NOMO-1 (cell line): Measurements from ENCODE around the gene ACTMAP.
A peak's percentile ranks its signal among the peaks of the same experiment; 100 is the strongest.
"Not testable (repeated sequence)": the region's sequence is repeated elsewhere in the genome, so short reads cannot be mapped to it uniquely, and the experiment has no call there.

Source experiments
- DNase-seq, 2 experiments: peaks; one replicate each; lab custom pipeline; 2025; ENCODE audit not compliant: unreplicated experiment in 2 of 2; lab: John Stamatoyannopoulos, UW

ACTMAP gene

GRCh38 chr19:40776932-40777644 is 26.8 kb upstream of the ACTMAP start:
- DNase-seq = peak; percentile 99

GRCh38 chr19:40776364-40776763 is 26.1 kb upstream of the ACTMAP start:
- no peak for DNase-seq

- DNase-seq = no peak
Observed at GRCh38 chr19:40775632-40776022, 25.4 kb upstream of the ACTMAP start.

GRCh38 chr19:40774916-40775631 is 24.8 kb upstream of the ACTMAP start, which contains the start of gene MIA:
MIA (plus strand) TSS chr19:40775521; CDS start chr19:40775543, 22 bp downstream.
- DNase-seq = no peak

- DNase-seq = not testable (repeated sequence)
Observed at GRCh38 chr19:40771101-40771862, 21.0 kb upstream of the ACTMAP start.

- no peak for DNase-seq
Observed at GRCh38 chr19:40768869-40769268, 18.6 kb upstream of the ACTMAP start.

GRCh38 chr19:40766385-40766784 is 16.1 kb upstream of the ACTMAP start:
- DNase-seq = not testable (repeated sequence)

GRCh38 chr19:40763963-40764362 is 13.7 kb upstream of the ACTMAP start:
- no peak for DNase-seq

- DNase-seq = no peak
Observed at GRCh38 chr19:40763526-40763925, 13.2 kb upstream of the ACTMAP start.

GRCh38 chr19:40762754-40763470 is 12.6 kb upstream of the ACTMAP start:
- DNase-seq = no peak

- DNase-seq = no peak
Observed at GRCh38 chr19:40759352-40759751, 9.1 kb upstream of the ACTMAP start.

GRCh38 chr19:40758491-40758890 is 8.2 kb upstream of the ACTMAP start:
- no peak for DNase-seq

- DNase-seq = no peak
Observed at GRCh38 chr19:40756502-40757110, 6.3 kb upstream of the ACTMAP start.

GRCh38 chr19:40755791-40756190 is 5.5 kb upstream of the ACTMAP start:
- DNase-seq = no peak

- no peak for DNase-seq
Observed at GRCh38 chr19:40755248-40755624, 5.0 kb upstream of the ACTMAP start.

GRCh38 chr19:40754611-40755247 is 4.5 kb upstream of the ACTMAP start:
- DNase-seq = peak; percentile 67 to 74

- DNase-seq = no peak
Observed at GRCh38 chr19:40752257-40752781, 2.0 kb upstream of the ACTMAP start.

- DNase-seq = peak; percentile 96
Observed at GRCh38 chr19:40750874-40751537, 729 bp upstream of the ACTMAP start, which contains the start of gene SNRPA. SNRPA (plus strand) TSS chr19:40751203; CDS start chr19:40751409, 206 bp downstream.

- DNase-seq = no peak
Observed at GRCh38 chr19:40747536-40747935, 2.7 kb downstream of the ACTMAP start.
